ENCODE results near the gene GRM4. TPM values are rescaled to one million over a fixed set of nuclear protein-coding genes. Genes with fewer than 3 reads are reported as not detected.

GRM4 gene
- total RNA-seq, 1 donor from 2014 or later, result not detected

- Histone ChIP-seq H3K4me1 (no peaks in the 10 kb centered on the region), H3K4me3 (no peak overlapping the region), H3K27ac (no peak overlapping the region), H3K9me3 (no peaks in the 10 kb centered on the region), H3K27me3 (peaks cover 4% of the 10 kb centered on the region), H3K36me3 (no peaks in the 10 kb centered on the region)
- intact Hi-C loops (cut with DNase I), result no loop called here
- DNase-seq (ENCODE audit: low spot score in 2 of 2), result no peak
- no peak for TF ChIP-seq CTCF (IDR thresholded peaks at IDR 0.05)
Measured at GRCh38 chr6:34066218-34066571, 79.7 kb downstream of the GRM4 start.

- no peak overlapping the region for H3K27ac ChIP-seq
- H3K4me3 ChIP-seq, result no peak overlapping the region
- H3K9me3 ChIP-seq, result no peaks in the 10 kb centered on the region
- no peak for DNase-seq (ENCODE audit: low spot score in 2 of 2)
- intact Hi-C loops (cut with DNase I), result no loop called here
- TF ChIP-seq CTCF (IDR thresholded peaks at IDR 0.05), result no peak
- no peaks in the 10 kb centered on the region for H3K4me1 ChIP-seq
- no peaks in the 10 kb centered on the region for H3K36me3 ChIP-seq
- H3K27me3 ChIP-seq, result peaks cover 4% of the 10 kb centered on the region
Measured at GRCh38 chr6:34065466-34066217, 80.2 kb downstream of the GRM4 start.

- DNase-seq (ENCODE audit: low spot score in 2 of 2), result no peak
- Histone ChIP-seq H3K27ac (no peak overlapping the region), H3K9me3 (no peaks in the 10 kb centered on the region), H3K4me1 (no peaks in the 10 kb centered on the region), H3K36me3 (no peaks in the 10 kb centered on the region), H3K27me3 (peaks cover 4% of the 10 kb centered on the region), H3K4me3 (no peak overlapping the region)
- intact Hi-C loops (cut with DNase I), result no loop called here
- TF ChIP-seq CTCF (IDR thresholded peaks at IDR 0.05), result no peak
Measured at GRCh38 chr6:34064675-34065074, 81.2 kb downstream of the GRM4 start.

GRCh38 chr6:34063651-34064050 lies 82.2 kb downstream of the GRM4 start:
- Histone ChIP-seq H3K27ac (no peak overlapping the region), H3K9me3 (no peaks in the 10 kb centered on the region), H3K27me3 (peaks cover 4% of the 10 kb centered on the region), H3K36me3 (no peaks in the 10 kb centered on the region), H3K4me1 (no peaks in the 10 kb centered on the region), H3K4me3 (no peak overlapping the region)
- DNase-seq (ENCODE audit: low spot score in 2 of 2), result no peak
- no peak for TF ChIP-seq CTCF (IDR thresholded peaks at IDR 0.05)
- intact Hi-C loops (cut with DNase I), result no loop called here

- no peak overlapping the region for H3K27ac ChIP-seq
- peaks cover 4% of the 10 kb centered on the region for H3K27me3 ChIP-seq
- intact Hi-C loops (cut with DNase I), result no loop called here
- no peak for DNase-seq (ENCODE audit: low spot score in 2 of 2)
- no peak for TF ChIP-seq CTCF (IDR thresholded peaks at IDR 0.05)
- no peaks in the 10 kb centered on the region for H3K9me3 ChIP-seq
- no peaks in the 10 kb centered on the region for H3K36me3 ChIP-seq
- no peak overlapping the region for H3K4me3 ChIP-seq
- no peaks in the 10 kb centered on the region for H3K4me1 ChIP-seq
Measured at GRCh38 chr6:34062815-34063214, 83.1 kb downstream of the GRM4 start.

GRCh38 chr6:34062156-34062555 lies 83.7 kb downstream of the GRM4 start:
- Histone ChIP-seq H3K4me1 (no peaks in the 10 kb centered on the region), H3K4me3 (no peak overlapping the region), H3K9me3 (no peaks in the 10 kb centered on the region), H3K36me3 (no peaks in the 10 kb centered on the region), H3K27me3 (peaks cover 4% of the 10 kb centered on the region), H3K27ac (no peak overlapping the region)
- TF ChIP-seq CTCF (IDR thresholded peaks at IDR 0.05), result no peak
- intact Hi-C loops (cut with DNase I), result no loop called here
- no peak for DNase-seq (ENCODE audit: low spot score in 2 of 2)
